Activated CD4-positive, alpha-beta T cell treated with anti-CD3 and anti-CD28 coated beads for 24 hours (primary cell): Measurements from ENCODE around the gene EDARADD.
"Not testable (repeated sequence)": the region's sequence is repeated elsewhere in the genome, so short reads cannot be mapped to it uniquely, and the experiment has no call there.

Experiments used
- DNase-seq, 2 donors: peaks; one replicate each; pipeline ENCODE4 v3.0.0-alpha.2; 2020; ENCODE audit warnings: low read depth in 2 of 2

EDARADD gene

DNA sequence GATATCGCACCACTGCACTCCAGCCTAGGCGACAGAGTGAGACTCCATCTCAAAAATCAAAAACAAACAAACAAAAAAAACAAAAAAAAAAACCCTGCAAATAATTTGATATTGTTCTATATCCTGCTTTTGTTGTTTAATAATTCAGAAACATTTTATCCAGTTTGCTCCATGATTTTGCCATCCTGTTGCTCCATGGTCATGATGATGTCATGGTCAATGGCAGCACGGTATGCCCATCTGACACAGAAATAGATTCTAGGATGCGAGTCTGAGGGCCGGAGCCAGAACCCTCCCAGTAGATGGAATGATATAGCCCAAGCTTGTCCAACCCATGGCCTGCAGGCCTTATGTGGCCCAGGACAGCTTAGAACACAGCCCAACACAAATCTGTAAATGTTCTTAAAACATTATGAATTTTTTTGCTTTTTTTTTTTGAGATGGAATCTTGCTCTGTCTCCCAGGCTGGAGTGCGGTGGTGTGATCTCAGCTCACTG, 39.8 kb downstream of the EDARADD start:
- no peak for DNase-seq

DNA sequence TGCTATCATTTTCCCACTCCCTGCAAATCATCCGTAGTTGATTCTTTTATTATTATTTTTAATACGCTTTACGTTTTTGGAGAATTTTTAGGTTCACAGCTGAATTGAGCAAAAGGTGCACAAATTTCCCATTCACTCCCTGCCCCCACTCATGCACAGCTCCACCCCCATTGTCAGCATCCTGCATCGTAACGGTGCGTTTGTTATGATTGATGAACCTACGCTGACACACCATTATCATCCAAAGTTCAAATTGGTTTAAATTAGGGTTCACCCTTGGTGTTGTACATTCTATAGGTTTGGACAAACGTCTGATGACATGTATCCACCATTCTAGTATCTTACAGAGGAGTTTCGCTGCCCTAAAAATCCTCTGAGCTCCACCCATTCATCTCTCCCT, 44.5 kb downstream of the EDARADD start:
- no peak for DNase-seq

DNA sequence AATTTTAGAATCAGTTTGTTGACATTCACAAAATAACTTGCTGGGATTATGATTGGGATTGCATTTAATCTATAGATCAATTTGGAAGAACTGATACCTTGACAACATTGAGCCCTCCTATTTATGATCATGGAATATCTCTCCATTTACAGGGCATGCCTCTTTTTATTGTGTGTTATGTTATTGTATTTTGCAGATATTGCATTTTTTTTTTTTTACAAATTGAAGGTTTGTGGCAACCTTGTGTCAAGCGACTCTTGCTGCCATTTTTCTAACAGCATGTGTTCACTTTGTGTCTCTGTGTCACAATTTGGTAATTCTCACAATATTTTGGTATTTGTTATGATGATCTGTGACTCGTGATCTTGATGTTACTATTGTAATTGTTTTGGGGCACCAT, 46.3 kb downstream of the EDARADD start:
- DNase-seq = no peak

DNA sequence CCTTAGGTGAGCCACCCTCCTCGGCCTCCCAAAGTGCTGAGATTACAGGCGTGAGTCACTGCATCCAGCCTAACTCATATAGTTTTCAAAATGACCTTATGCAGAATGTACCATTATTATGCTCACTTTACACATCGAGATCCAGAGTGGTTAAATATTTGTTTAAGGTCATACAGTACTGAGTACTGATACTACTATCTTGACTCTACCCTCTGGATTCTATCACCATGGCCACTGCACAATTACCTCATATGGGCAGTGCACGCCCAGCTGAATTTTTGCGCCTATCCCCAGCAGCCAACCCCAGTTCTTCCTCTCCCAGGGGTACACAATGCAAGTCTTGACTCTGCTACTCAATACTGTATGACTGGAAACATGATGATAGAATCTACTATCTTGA, 56.7 kb downstream of the EDARADD start:
- DNase-seq = no peak

DNA sequence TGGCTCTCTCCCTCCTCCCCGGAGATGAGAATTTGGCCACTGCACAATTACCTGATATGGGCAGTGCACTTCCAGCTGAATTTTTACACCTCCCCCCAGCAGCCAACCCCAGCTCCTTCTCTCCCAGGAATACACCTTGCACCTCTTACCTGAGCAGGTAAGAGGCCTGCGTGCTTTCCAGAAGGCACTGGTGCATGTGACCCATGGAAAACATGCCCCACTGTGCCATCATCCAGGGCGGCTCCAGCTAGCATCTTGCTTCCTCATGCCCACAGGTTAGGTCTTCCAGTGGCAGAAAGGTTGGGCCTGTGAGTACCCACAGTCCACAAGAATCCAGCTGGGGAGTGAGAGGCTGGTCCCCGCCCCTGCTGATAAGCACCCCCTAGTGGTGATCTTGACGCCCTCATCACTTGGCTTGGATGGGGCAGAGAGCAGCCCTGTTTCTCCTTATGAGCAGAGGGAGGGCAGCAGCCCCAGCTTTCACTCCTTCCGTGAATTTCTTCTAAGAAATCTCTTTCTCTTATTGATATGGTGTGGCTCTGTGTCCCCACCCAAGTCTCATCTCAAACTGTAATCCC, 57.8 kb downstream of the EDARADD start:
- peak; percentile 14 to 19 for DNase-seq

DNA sequence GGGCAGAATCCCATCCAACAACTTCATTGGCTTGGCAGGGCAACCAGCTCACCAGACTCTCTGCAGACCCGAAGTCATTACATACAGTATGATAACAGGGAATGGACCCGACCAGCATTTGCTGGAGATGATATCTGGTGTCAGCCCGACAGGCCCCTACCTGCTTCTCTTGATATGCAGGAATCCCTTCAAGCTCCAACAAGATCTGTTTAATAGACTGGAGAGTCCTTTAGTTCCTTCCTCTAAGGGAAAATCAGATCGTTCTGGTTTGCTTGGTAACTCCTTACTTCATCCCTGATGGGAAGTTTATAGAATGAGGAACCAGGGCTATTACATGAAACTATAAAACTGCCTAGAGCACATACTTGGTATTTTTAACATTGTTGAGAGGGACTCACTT, 61.2 kb downstream of the EDARADD start:
- DNase-seq = no peak

DNA sequence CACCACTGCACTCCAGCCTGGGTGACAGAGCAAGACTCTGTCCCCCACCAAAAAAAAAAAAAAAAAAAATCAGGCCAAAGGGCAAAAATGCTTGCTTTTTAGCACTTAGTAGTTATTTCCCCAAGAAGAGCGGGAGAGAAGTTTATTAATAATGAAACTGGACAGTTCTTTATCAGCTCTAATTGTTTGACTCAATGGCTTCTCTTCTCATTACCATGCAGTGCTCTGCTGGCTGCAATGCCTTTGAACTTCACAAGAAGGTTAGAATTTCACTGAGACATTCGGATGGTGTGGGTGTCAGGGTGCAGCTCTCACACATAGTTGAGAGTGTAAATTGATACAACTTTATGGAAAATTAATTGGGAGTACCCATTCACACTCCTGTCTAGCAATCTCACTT, 63.7 kb downstream of the EDARADD start:
- DNase-seq = no peak

DNA sequence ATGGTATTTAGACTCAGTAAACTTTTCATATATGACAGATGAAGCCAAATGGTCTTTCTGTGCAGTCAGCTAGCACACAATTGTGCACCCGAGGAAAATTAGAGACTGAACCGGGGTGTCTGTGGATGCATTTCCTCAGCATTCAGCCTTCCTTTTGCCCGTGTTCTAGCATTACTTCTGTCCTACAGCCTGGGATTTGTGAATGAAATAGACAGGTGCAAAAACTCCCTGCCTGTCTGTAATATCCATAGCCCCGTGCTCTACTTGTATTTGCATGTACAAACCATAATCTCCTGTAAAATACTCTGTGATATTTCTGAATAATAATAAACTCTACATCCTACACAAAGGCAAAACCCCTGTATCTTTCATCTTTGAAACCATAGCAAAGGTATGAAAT, 64.9 kb downstream of the EDARADD start:
- DNase-seq = no peak

DNA sequence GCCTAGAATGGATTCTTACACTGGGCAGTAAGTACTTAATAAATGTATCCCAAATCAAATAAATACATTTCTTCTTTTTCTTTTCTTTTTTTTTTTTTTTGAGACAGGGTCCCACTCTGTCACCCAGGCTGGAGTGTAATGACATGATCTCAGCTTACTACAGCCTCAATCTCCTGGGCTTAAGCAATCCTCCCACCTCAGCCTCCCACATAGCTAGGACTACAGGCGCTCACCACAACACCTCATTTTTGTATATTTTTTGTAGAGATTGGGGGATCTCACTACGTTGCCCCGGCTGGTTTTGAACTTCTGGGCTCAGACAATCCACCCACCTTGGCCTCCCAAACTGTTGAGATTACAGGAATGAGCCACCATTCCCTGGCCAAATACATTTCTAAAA, 66.0 kb downstream of the EDARADD start:
- DNase-seq = no peak

DNA sequence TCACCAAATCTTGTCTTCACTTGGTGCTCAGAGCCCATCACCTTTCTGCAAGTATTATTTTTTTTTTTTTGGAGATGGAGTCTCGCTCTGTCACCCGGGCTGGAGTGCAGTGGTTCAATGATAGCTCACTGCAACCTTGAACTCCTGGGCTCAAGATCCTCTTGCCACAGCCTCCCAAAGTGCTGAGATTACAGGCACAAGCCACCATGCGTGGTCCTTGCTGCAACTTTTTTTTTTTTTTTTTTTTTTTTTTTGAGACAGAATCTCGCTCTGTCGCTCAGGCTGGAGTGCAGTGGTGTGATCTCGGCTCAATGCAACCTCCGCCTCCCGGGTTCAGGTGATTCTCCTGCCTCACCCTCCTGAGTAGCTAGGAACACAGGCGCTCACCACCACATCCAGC, 70.1 kb downstream of the EDARADD start:
- DNase-seq = not testable (repeated sequence)

DNA sequence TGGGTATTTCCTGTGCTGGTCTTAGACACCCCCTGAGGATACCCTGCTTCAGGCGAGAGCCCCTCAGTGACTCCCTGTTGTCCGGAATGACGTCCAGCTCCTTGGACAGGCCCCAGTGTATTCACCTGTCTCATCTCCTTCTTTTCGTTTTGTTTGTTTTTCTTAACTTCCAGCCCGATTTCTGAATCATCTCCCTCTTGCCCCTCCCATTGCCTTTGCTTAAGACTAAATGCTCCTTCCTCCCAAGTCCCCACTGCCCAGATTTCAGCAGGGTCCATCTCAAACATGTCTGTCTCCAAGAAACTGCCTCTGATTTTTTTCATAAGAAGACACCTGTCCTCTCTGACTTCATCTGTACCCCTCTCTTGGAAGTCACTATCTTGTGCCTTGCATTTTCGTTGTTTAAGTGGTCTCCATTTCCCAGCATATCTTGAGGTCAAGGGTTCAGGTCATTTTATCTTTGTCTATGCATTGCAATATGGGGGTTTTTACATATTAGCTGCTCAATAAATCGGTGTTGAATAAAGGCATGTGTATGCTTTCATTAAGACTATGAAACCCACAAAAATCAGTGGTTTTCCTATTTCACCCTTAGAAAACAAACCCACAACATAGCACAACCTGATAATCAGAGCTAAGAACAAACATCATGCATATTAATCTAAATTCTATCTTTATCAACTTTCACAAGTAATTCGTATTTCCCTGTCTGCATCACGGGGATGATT, 71.3 kb downstream of the EDARADD start:
- DNase-seq = no peak

DNA sequence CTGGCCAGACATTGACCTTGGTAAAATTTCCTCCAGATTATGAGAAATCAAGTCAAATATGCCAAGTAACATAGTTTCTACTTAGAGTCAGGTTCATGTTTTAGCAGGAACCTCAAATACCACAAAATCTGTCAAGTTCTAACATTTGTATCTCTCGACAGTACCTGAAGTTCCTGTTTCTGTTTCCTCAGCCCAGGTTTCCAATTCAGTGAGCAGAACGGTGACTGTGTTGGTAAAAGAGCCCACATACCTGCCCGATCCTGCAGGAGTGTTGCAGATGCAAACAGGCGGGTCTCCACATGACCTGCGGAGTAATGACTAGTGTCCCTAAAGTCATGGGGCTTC, 71.8 kb downstream of the EDARADD start:
- DNase-seq = no peak

DNA sequence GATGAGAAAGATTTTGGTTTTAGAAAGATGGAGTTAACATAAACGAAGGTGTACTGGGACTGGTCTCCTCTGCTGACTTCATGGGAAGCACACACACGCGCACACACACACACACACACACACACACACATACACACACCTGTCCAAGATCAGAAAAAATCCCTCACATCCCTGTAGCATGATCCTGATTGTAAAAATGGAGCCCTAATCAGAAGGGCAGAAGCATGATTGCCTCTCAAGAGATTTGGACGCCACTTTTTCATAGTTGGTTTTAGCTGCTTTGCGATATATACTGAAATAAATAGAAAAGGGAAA, 73.2 kb downstream of the EDARADD start:
- DNase-seq = no peak

DNA sequence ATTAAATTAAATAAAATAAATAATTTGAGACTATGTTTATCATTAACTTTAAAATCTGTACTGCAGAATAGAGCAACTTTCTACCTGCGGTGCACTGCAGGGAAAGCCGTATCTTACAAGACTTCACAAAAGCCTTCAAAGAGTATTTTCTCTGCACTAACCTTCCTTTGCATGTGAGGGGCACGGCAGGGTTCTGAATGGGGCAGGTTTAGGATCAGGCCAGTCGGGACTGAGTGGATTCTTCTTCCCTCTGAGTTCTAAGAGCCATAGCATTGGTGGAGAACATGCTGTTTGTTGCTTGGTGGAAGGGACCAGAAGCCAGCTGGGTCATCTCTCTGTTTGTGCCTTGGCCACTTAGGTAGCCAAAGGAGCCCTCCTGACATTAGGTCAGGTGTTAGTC, 74.5 kb downstream of the EDARADD start:
- no peak for DNase-seq

DNA sequence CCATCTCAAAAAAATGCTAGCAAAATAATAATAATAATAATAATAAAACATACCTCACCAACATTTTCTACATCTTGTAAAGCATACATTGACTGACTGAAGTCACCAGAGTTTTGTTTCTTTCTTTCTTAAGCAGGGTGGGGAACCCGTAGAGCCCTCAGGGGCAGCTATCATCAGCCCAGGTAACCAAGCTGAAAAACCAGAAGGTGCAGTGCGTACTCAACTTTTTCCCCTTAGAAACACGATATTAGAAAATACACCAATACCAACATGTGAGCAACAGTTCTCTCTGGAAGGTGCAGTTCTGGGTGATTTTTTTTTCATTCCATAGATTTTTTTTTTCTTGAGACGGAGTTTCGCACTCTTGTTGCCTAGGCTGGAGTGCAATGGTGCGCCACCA, 75.4 kb downstream of the EDARADD start:
- DNase-seq = no peak

DNA sequence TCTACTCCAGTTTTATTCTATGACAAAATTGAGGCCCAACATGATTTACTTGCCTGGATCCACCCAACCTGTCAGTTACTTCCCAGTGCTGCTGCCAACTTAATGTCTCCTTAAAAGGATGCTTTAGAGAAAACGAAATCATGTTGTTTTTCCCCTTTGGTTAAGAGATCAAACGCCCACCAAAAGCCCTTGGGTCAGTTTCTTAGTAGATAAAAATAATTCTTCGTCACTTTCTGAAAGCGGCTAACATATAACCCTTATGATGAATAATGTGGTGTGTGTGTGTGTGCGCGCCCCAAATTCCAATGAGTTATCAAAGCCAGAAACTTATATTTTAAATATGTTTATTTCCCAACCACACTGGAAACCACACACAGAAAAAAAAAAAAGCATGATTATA, 77.0 kb downstream of the EDARADD start:
- no peak for DNase-seq

DNA sequence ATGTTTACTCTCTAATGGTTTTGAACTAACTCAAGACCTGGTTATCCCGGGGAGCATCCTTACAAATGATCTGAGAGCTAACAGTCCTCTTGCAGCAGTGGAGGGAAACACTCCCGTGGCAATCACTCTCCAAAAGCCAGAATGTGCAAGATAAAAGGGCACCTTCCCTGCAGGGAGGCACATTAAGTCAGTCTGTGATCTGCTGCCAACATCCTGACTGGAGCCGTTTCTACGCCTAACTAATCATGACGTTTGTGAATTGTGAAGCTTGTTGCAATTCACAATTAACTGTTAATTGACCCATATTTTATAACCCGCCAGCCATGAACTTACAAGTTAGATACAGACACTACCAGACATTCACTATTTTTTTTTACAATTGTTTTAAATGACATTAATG, 77.6 kb downstream of the EDARADD start:
- no peak for DNase-seq

DNA sequence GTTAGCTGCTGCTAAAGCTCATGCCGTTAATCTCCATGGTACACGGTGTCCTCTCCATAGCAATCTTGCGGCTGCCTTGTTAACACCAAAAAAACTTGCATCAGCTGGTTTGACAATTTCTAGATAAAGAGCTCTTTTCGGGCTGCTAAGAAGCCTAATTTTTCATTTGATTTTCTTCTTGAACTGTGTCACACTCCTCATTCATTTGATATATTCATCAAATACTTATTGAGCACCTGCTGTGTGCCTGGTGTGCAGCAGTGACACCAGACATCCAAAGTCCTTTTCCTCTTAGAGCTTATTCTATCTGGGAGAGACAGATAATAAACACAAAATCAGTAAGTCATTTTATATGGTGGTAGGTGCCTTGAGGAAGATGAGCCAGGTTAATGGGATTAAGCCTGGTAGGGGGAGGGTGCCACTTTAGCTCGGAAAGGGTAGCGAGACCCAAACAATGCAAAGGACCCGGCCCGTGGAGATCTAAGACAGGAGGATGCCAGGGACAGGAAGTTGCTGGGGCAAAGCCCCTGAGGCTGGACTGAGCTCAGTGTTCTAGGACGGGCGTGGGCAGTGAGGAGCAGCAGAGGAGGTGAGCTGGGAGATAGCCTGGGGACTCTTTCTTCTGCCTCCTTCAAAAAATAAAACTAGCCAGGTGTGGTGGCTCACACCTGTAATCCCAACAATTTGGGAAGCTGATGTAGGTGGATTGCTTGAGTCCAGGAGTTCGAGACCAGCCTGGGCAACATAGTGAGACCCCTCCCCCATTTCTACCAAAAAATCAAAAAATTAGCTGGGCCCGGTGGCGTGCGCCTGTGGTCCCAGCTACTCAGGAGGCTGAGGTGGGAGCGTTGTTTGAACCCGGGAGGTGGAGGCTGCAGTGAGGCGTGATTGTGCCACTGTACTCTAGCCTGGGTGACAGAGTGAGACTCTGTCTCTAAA, 79.0 kb downstream of the EDARADD start:
- no peak for DNase-seq

DNA sequence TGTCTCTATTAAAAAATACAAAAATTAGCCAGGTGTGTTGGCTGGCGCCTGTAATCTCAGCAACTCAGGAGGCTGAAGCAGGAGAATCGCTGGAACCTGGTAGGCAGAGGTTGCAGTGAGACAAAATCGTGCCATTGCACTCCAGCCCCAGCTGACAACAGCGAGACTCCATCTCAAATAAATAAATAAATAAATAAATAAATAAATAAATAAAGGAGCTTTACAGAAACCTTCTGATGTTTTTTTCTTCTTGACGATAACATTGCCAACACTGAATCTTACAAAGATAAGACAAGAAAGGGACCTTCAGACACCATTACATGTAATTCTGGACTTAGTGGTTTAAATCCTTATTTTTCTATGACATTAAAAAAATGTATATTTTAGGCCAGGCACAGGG, 81.9 kb downstream of the EDARADD start:
- DNase-seq = no peak

DNA sequence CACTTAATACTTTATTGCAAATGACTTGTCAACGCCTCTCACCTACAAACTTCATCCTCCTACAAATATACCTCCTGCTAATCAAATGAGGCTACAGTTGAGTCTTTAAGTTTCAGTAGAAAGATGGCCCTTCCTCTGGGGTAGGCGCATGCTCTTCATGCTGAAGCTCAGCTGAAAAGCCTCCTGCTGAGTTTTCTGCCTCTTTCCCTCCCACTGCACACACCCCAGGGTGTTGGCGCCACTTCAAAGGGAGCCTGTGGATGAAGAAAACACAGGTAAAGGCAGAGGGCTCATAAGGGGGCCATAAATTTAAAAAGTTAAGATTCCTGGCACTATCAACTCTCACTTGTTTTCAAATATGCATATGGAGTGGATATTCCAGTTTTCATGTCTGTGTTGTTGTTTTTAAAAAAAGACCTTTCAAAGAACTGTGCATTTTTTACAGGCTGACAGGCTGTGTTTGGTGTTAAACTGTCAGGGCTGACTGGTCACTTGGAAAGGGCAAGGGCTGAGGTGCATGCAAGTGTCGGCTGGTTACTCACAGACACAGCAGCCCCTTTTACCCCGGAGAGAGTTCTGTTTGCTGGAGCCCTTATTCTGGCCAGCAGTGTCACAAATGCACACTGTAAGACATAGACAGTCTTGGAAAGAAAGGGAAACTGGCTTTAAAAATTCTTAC, 86.8 kb downstream of the EDARADD start:
- DNase-seq = no peak

DNA sequence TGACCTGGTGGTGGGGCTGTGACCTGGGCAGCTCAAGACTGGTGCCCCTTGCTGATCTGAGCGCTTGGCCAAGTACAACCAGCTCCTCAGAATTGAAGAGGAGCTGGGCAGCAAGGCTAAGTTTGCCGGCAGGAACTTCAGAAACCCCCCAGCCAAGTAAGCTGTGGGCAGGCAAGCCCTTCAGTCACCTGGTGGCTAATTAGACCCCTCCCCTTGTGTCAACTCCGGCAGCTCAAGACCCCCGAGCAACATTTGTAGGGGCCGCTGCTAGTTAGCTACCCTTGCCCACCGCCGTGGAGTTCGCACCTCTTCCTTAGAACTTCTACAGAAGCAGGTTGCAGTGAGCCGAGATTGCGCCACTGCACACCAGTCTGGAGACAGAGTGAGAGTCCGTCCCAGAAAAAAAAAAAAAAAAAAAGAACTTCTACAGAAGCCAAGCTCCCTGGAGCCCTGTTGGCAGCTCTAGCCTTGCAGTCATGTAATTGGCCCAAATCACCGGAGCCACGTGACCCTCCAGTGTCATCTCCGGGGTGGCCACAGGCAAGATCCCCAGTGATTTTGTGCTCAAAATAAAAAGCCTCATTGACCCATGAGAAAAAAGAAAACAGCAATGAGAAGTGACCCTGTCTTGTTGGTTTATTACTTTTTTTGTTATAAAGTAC, 90.4 kb downstream of the EDARADD start:
- no peak for DNase-seq
